ENCODE data around the gene SCP2D1.

DNA sequence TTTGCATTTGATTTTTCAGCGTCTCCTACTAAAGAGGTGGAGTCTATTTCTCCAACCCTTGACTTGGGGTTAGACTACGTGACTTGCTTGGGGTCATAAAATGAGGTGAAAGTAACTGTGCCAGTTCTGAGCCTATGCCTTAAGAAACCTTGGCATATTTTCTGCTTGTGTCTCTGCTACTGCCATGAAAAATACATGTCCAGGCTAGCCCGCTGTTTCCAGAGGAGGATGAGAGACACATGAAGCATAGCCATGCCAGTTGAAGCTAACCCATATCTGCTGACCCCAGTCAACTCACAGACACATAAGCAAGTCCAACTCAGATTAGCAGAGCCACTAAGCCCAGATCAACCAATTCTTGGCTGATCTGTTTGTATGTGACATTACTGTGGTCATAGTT is 38.7 kb downstream of the SCP2D1 start:
- TF ChIP-seq POLR2A (IDR thresholded peaks at IDR 0.05) = no peak
- TF ChIP-seq CTCF (IDR thresholded peaks at IDR 0.05) = no peak
- no peak for TF ChIP-seq POLR2AphosphoS5 (IDR thresholded peaks at IDR 0.05)

Data from prostate gland (tissue), 2 donors.